HG03064 (cell line): ENCODE data around the gene CNGA3.

Experiments
- ATAC-seq: cut with Tn5 transposase; IDR thresholded peaks from one replicate; pipeline ENCODE4 v1.9.1; 2021; ENCODE audit warnings: low read depth; ENCODE audit not compliant: unreplicated experiment

Gene CNGA3

DNA sequence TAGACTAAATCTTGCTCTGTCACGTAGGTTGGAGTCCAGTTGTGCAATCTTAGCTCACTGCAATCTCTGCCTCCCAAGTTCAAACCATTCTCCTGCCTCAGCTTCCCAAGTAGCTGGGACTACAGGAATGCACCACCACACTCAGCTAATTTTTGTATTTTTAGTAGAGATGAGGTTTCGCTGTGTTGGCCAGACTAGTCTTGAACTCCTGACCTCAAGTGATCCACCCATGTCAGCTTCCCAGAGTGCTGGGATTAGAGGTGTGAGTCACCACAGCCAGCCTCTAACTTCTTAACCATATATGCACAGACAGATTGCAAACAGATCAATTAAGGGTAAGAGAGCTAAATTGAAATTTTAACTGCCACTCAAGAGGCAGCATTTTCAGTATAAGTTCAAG lies 22.1 kb upstream of the CNGA3 start:
- no peak for ATAC-seq

DNA sequence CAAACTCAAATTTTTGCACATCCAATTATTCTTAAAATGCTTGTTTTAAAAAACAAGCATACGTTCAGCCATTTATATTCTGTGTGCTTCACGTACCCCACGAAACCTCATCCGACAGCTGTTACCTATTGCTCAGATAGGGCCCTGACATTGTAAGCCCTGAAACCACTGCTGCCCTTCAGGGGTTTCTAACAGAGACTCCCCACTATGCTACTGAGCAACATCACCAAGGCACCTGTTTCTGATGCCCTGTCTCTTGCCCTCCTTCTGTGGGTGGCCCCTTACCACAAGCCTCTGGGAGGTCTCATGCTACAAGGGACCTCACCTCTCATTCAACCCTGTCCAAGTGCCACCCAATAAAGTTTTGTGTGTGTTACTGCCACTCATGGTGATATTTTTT lies 18.5 kb upstream of the CNGA3 start:
- no peak for ATAC-seq

DNA sequence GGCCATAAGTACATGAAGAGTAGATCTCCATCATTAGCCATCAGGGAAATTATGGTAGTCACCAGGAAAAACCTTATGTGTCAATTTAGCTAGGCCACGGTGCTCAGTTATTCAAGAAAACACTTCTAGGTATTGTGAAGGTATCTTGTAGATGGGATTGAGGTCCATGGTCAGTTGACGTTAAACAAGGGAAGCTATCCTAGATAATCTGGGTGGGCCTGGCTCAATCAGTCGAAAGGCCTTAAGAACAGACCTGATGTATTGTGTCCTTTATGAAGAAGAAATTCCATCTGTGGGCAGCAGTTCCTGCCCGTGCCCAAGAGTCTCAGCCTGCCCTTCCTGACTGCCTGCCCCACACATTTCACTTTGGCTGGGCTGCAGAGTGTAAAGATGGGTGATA lies 16.7 kb upstream of the CNGA3 start:
- no peak for ATAC-seq

DNA sequence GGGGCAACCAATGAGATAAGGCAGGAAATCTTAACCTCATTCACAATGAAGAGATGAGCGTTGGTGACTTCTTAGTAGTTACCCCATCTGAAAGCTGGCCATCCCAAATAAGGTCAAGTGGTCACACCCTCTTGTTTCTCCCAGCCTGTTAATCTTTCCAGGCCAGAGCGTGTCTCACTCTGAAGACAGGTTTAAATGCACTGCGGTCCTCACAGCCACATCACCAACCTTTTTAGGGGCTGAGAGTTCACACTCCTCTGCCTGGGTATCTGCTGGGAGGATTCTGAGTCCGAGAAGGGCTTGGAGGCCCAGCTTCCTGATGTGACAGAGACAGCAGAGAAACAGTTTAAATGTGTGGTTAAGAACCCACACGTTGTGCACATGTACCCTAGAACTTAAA lies 13.3 kb upstream of the CNGA3 start:
- no peak for ATAC-seq

DNA sequence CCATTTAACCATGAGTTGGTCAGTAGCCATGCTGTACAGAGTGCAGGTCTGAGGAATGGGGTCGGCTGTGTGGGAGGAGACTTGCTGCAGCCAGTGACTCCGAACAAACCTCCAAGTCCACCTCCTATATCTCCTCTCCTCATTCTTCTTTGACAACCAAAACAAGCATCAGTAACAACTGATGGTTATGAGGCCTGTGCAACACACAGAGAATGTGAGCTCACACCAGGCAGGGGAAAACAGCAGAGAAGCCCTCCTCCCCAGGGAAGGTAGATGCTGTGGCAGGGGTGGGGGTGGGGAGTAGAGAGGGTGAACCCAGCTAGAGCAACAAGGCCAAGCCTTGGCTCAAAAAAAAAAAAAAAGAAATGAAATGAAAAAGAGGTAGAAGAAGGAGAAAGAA lies 12.3 kb upstream of the CNGA3 start:
- no peak for ATAC-seq

DNA sequence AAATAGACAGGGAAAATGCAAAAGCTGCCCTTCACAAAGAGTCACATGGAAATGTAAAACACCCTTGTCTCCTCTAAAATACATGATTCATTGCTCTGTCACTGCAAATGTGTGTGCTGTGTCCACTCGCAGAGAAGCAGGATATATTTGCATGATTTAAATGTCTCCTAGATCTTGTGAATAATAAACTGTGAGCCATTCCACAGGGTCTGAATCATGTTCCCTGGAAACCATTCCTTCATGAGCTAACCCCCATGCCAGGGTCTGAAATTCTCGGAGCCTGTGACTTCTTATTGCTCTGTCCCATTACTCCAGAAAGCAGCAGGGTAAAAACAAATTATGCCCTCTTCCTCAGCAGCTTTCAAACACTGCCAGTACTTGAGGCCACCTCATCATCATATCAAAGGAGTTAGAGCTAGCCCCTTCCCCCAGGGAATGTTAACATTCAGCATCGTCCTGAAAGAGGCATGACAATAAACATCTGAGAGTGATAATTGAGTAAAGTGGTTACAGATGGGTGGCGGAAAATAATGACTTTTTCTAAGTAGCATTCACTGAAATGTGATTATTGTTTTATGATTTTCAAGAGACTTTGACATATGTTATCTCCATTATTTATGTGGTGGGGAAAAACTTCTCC lies 11.7 kb upstream of the CNGA3 start:
- ATAC-seq: no peak

DNA sequence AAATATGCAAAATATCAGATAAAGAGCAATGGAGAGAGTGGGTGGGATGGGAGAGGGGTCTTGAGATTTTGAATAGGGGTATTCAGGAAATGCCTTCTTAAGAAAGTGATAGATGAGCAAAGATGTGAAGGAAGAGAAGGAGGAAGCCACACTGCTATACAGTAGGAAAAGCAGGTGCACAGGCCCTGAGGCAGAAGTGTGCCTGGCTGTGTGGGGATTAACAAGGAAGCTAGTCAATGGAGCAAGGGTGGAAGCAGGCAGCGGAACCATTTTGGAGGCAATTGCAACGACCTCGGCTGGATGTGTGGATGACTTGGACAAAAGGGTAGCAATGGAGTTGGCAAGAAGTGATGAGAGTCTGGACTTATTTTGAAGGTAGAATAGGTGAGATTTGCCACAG lies 11.0 kb upstream of the CNGA3 start:
- ATAC-seq: no peak

DNA sequence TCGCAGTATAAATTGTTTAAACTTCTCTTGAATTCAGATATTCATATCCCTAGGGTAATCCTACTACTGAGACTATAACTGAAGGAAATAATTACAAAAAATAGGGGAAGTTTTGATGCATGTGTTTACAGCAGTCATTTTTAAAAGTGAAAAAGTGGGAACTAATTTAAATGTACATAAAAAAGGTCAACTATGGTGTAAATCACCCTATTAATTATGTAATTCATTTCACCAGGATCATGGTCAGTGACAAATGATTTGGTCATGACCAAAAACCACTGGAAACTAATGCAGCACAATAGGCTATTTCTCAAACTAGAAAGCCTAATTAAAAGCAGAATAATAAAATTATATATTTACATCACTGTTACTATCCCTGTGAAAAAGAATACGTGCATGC lies 5.0 kb upstream of the CNGA3 start:
- ATAC-seq: no peak

DNA sequence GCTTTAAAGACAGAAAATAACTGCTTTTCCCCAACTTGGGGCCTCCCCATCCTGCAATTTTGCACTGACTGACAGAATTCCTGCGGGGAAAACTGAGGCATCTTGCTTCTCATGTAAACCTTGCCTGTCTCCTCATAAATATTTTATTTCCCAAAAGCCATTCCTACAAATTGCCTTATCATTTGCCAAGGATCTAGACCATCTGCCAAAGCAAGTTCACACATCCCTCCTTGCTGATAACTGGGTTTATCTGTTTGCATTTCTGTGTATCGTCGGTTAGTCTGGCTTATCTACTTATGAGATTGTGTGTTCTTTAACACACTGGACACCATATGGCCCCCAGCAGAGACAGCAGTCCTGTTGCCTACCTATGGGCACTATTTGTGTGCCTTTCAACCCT lies 3.0 kb upstream of the CNGA3 start:
- no peak for ATAC-seq

DNA sequence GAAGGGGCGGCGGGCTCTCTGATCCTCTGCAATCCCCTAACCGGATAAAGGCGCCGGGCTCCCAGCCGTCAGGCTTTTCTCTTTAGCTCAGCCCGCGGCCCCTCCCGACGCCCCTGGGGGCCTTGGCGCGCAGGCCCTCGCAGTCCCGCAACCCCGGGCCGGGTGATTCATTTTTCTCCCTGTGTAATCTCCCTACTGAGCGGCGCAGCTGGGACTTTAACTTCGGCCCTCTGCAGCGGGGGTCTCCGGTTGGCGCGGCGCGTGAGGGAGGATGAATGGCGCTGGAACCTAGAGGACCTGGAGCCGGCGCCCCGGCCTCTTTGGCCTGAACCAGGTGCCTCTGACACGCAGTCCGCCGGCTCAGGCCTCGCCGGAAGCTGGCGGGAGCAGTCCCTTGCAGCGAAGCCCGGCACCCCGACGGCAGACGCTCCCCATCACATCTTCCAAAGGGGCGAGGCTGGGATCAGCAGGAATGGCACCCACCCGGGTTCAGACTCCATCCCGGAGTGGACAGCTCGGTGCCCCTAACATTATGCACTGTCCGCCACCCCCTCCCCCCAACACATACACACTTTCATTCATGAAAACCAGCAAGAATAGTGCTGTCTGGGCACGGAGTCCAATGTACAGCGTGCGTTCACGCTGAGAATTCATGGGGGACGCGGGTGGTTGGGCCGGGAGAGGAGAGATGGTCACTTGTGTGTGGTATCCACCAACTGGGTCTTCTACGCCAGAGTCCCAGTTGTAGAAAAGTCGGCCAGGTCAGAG lies 1.2 kb downstream of the CNGA3 start:
- no peak for ATAC-seq

DNA sequence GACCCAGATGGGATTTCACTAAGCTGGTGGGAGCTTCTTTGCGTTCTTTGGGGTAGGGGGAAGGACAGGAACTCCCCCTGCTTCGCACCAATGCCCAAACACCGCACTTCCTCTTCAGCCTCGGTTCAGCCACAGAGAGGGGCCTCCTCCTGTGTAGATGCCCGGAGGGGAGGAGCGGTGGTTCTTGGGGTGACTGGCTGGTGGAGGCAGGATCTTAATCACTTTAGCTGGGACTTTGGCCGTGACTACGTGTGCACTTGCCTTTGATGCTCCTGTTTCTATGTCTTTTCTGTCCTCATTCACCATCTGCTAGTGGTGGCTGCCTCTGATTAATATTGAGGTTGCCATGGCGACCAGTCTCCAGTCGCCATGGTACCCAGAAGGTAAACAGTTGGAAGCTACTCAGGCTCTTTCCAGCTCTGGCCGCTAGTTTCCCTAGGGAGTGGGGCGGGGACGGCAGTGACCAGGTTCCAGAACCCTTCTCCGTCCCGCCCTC lies 1.9 kb downstream of the CNGA3 start:
- no peak for ATAC-seq

DNA sequence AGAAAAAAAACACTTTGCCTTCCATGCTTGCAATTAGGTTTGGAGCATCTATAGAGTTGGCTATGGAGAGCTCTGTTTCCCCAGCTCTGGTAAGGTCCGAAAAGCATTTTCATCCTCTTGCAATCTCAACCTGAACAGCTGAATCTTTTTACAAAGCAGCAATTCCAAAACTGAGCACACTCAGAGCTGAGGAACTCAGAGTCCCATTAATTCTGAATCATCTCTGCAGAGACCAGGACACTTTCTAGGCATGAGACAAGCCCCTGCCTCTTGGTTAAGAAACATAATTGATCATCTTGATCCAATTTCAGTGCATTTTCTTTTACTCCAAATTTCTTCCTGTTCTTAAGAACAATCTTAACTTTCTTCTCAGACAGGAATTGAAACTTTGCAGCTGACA lies 4.2 kb downstream of the CNGA3 start:
- ATAC-seq: no peak

DNA sequence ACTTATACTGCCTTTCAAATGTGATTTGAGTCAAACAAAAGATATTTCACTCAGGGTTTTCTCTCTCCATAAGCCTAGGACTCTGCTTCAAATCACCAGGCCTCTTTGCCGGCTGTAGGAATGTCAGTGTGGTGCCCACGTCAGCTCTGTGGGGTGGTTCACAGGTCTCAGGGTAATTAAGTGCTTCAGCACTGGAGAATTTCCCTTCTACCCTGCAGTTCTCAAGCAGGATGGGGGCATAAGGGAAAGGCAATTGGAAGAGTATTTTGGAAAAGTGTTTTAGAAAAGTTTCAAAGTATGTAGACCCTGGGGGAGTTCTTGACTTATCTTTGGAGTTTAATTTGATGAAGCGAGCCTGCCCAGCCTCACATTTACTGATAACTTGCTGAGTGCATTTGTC lies 9.6 kb downstream of the CNGA3 start:
- no peak for ATAC-seq

DNA sequence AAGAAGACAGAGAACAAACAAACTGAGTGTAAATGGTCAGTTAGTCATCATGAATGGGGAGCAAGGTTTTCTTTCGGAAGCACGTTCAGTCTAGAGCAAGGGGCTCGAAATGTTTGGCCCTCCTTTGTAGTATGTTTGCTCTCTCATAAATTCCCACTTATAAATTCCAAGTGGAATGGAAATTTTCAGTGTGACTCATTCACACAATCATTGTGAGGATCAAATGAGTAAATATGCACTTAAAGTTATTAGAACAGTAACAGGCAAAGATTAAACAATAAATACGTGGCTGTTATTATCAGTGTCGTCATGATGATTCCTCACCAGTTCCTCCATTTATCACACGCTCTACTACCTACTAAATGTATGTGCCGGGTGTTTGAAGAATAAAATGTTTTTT lies 10.5 kb downstream of the CNGA3 start:
- ATAC-seq: no peak

DNA sequence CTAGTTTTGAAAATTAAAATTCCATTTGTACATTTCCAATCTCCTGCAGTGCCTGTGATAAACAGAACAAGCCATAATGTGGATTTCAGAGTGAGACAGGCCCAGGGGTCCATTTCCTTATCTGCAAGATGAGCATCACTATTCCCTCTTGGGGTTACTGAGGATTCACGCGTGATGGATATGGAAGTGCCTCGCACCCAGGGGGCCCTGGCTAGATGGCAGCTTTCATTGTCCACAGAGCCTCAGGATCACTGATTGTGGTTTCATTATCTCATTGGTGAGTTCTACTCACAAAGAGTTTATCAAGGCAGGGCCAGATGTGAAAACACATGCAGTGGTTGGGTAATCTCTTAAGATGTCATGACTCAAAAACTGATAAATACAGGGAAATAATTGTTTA lies 11.6 kb downstream of the CNGA3 start:
- ATAC-seq: no peak

DNA sequence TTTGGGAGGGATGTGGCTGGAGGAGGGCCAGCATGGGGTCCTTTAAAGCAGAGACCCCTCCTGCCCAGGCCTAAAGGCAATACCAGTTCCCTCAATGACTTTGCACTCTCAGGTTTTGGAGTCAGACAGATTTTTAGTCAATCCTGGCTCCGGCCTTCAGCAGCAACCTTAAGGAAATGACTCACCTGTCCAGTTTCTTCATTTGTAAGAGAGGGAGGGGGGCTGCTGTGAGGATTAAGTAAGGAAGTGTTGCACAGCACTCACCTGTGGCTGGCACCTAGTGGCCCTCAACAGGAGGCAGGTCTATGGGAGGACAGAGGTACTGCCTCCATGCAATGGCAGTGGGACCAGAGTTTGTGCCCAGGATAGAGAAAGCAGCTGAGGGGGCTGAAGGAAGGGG lies 13.7 kb downstream of the CNGA3 start:
- no peak for ATAC-seq

DNA sequence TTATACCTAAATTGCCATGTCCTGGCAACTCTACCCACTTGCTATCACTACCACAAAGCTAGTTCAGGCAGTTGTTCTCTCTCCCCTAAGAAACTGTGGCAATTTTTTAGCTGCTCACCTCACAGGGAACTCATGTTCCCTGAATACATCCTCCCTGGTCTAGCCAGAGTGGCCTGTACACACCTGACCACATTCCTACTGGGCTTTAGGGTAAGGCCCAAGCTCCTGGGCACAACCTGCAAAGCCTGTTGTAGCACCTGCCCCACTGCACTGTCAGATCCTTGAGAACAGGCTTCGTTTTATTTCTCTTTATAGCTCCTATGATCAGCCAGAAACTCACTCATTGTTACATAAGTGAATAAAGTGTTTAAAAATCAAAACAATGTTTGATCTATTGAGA lies 21.5 kb downstream of the CNGA3 start:
- no peak for ATAC-seq

DNA sequence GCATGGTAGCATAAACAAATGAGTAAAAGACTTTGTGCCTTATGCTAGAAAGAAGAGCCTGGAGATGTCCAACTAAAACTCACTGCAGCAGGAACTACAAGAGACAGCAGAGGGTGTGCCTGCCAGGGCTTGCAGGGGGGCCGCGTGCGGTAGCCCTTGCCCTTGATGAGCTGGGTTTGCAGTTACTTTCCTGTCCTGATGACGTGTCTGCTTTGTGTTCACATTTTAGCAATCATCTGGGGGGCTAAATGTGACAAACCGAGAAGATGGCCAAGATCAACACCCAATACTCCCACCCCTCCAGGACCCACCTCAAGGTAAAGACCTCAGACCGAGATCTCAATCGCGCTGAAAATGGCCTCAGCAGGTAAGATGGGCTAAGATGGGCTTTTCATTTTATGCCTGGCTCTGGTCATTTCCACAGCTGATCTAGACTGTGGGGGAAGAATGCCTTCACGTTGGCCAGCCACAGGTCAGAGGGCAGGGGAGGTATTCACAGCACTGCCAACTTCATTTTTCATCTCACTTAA lies 23.5 kb downstream of the CNGA3 start:
- no peak for ATAC-seq

DNA sequence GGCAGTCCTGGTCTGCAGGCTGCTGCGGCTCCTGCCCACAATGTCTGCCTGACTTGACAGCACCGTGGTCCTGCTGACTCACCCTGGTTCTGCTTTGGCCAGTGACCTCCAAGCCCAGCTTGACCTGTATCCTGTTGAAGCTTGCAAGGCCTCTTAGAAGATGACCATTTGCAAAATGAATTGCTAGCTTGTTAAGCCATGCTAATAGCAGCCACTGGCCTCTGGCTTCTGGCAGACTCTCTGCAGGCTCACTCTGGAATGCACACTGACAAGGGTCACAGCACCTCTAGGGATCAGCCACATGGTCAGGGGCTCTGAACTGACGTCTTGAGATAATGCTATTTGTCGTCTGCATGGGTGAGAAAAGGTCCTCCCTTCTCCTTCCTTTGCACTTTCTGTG lies 25.9 kb downstream of the CNGA3 start:
- no peak for ATAC-seq

DNA sequence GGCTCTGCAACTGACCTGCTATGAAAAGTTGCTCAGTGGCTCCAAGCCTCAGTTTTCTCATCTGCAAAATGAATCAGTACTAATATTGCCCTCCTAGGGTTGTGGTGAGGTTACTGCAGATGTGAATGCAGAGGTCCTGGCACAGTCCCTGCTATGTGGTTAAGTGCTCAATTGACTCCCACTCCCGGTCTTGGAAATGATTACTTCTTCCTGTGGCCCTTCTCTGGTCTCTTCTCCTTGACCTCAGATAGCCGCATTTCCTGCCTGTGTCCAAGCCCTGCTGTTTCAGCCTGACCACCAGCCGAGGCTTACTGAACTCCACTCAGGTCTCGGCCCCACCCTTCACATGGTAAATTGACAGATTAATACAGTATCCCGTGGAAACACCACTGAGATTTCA lies 26.3 kb downstream of the CNGA3 start:
- ATAC-seq: no peak

DNA sequence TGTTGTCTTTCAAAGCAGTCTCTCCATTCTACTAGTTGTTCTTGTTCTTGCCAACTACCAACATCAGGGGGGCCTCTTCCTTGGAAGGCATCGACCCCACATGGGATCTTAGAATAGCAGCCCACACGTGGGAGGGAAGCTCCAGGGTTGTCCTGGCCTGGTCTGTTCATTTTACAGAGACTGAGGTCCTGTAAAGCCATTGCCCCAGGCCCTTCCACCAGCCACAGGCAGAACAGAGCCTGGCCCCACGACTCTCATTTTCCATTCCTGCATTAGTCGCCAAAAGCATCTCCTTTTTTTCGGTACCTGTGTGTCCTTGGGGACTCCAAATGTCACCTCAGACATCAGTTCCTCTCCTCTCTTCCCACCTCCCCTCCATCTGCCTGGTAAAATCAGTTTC lies 28.0 kb downstream of the CNGA3 start:
- ATAC-seq: no peak

DNA sequence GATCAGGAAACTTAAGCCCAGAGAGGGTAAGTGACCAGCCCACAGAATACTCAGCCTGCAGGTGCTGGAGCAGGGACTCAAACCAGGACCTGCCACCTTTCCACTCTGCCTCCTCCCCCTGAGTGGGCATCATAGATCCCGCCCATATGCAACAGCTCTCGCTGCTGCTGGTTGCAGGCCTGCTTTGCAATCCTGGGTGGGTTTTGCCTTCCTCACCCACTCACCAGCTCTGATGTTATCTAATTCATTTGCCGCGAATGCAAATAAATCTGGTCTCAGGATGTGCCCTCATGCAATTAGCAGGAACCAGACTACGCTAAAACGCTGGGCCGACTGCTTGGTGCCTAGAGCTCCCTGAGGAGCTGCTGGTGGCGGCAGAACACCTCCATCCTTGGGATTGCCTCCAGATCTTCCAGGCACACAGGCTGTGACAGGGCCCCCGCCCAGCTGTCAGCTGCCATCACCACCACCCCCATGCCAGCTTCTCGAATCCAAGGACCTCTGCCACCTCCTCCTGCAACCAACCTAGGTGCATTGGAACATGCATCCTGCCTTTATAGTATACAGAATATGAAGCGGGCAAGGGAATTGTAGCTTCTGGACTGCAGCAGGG lies 28.8 kb downstream of the CNGA3 start:
- ATAC-seq: no peak
